ENCODE data around the gene PPP1R9B. TPM values are rescaled to one million over a fixed set of nuclear protein-coding genes. Genes with fewer than 3 reads are reported as not detected.

PPP1R9B gene
- total RNA-seq, 1 experiment from 2014 or later: 112 TPM

- Histone ChIP-seq H3K4me3 (replicated peaks in 1 of 2; ENCODE audit: low read depth in 1 of 2, low read length in 2 of 2) (no peak overlapping the region), H2AFZ (ENCODE audit: low read depth, low read length, poor library complexity, severe bottlenecking) (no peak overlapping the region), H3K36me3 (ENCODE audit: control insufficient read depth in 1 of 2, insufficient read depth in 2 of 2, low read length in 2 of 2) (peaks cover 20 to 29% of the 10 kb centered on the region in 2 experiments; a peak in 3 of 4 replicates), H3K27ac (ENCODE audit: low read depth, low read length) (no peak overlapping the region), H3K79me2 (ENCODE audit: insufficient read depth, low read length) (peaks cover 6% of the 10 kb centered on the region; the same call in 1 of the 2 replicates), H3K9me2 (ENCODE audit: insufficient read depth) (no peaks in the 10 kb centered on the region), H3K27me3 (ENCODE audit: insufficient read depth, low read length) (no peaks in the 10 kb centered on the region), H3K9ac (ENCODE audit: low read length) (no peak overlapping the region), H3K4me2 (ENCODE audit: low read length) (no peak overlapping the region), H3K4me1 (ENCODE audit: control insufficient read depth in 1 of 2, insufficient read depth in 2 of 2, low read length in 2 of 2) (peaks cover 12 to 38% of the 10 kb centered on the region in 2 experiments), H3K9me3 (ENCODE audit: control insufficient read depth in 1 of 2, insufficient read depth in 1 of 2, low read depth in 1 of 2, low read length in 2 of 2) (no peaks in the 10 kb centered on the region), H4K20me1 (ENCODE audit: insufficient read depth) (no peaks in the 10 kb centered on the region)
- no TSS peak for BruUV-seq (replicated peaks)
- ChIA-PET RAD21 (ENCODE audit: low non-redundant PET in 1 of 2, low total read pairs in 2 of 2, uncharacterized antibody in 2 of 2, unreplicated experiment in 2 of 2) (no interaction called here), POLR2A (interaction anchor here (1.2 to 3.5 kb wide), 4 partner anchors 12 to 36 kb away, joined by 3 to 18 read pairs (median 4); partner anchors contain the start of gene ITGA3), CTCF (interaction anchor here (0.7 to 4.6 kb wide), 9 partner anchors 11 to 205 kb away, joined by 3 to 55 read pairs (median 15); no protein-coding TSS in a partner anchor)
- TF ChIP-seq SIN3A (IDR thresholded peaks at IDR 0.05; ENCODE audit: low read depth) (peak; percentile 57; the same call in 1 of the 2 replicates), RAD21 (IDR thresholded peaks at IDR 0.05; ENCODE audit: low read depth) (no peak)
- intact Hi-C loops (cut with micrococcal nuclease): no loop called here
- DNase-seq (ENCODE audit: low read depth, low spot score) (no peak), ATAC-seq (no peak)
These were observed 58.6 kb downstream of the PPP1R9B start for GRCh38 chr17:50091918-50092285.

DNA sequence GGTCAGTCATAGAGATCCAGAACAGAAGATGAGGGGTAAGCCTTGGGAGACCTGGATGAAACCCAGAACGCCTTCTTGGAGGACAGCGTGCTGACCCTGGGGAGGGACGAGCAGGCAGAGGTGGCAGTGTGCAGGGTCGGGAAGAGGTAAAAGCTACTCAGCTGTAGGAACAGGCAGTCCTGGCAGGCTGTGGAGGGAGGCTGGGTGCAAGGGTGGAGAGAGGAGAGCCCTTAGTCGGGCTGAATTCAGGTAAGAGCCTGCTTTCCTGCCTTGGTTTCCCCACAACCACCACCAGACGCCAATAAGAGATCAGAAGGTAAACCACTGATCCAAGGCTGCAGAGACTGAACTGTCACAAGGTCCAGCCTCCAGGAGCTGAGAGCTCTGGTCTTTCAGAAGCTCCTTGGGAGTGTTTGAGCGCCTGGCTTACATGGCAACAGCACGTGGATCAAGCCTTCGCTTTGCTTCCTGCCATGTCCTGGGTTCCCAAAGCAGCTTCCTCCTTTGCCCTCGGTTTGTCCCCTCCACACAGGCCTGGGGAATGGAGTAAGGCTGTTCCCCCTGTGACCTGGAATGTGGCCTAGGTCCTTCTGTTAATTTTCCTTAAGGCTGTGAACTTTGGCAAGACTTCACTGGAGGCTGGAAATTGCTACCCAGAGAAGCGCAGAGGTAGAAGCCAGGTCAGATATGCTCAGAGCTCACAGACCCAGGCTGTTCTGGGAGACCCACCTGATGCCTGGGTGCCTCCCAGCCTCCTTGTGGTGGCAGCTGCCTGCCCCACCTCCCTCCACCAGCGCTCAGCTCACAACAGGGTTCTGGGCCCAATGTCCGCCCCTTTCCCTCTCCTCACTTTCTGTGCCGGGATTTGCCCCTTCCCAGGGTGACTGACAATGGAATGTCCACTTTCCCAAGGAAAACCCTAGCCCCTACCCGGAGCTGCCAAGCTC, 59.2 kb downstream of the PPP1R9B start:
- ChIA-PET CTCF (interaction anchor here (0.8 to 4.6 kb wide), 7 partner anchors 13 to 94 kb away, joined by 3 to 55 read pairs (median 6); no protein-coding TSS in a partner anchor), RAD21 (ENCODE audit: low non-redundant PET in 1 of 2, low total read pairs in 2 of 2, uncharacterized antibody in 2 of 2, unreplicated experiment in 2 of 2) (no interaction called here), POLR2A (interaction anchor here (1.2 to 3.5 kb wide), 4 partner anchors 11 to 36 kb away, joined by 3 to 18 read pairs (median 4); partner anchors contain the start of gene ITGA3)
- peaks cover 6% of the 10 kb centered on the region; the same call in 1 of the 2 replicates for H3K79me2 ChIP-seq (ENCODE audit: insufficient read depth, low read length)
- H3K9me2 ChIP-seq (ENCODE audit: insufficient read depth): no peaks in the 10 kb centered on the region
- no peak overlapping the region for H3K4me3 ChIP-seq (replicated peaks in 1 of 2; ENCODE audit: low read depth in 1 of 2, low read length in 2 of 2)
- peaks cover 20 to 29% of the 10 kb centered on the region in 2 experiments; a peak in 3 of 4 replicates for H3K36me3 ChIP-seq (ENCODE audit: control insufficient read depth in 1 of 2, insufficient read depth in 2 of 2, low read length in 2 of 2)
- H4K20me1 ChIP-seq (ENCODE audit: insufficient read depth): no peaks in the 10 kb centered on the region
- no TSS peak for BruUV-seq (replicated peaks)
- no peaks in the 10 kb centered on the region for H3K27me3 ChIP-seq (ENCODE audit: insufficient read depth, low read length)
- no peaks in the 10 kb centered on the region for H3K9me3 ChIP-seq (ENCODE audit: control insufficient read depth in 1 of 2, insufficient read depth in 1 of 2, low read depth in 1 of 2, low read length in 2 of 2)
- no peak overlapping the region for H3K4me2 ChIP-seq (ENCODE audit: low read length)
- no peak overlapping the region for H2AFZ ChIP-seq (ENCODE audit: low read depth, low read length, poor library complexity, severe bottlenecking)
- no peak for ATAC-seq
- intact Hi-C loops (cut with micrococcal nuclease): no loop called here
- TF ChIP-seq FOSL1 (IDR thresholded peaks at IDR 0.05; ENCODE audit: low read depth) (no peak), JUND (IDR thresholded peaks at IDR 0.05) (0 out of 2 replicates have a peak, but pooled peaks have one; percentile 2), POLR2AphosphoS5 (IDR thresholded peaks at IDR 0.05; ENCODE audit: low read depth, low read length) (peak; percentile 85), ZFX (IDR thresholded peaks at IDR 0.05) (no peak), SIN3A (IDR thresholded peaks at IDR 0.05; ENCODE audit: low read depth) (peak; percentile 40)
- H3K9ac ChIP-seq (ENCODE audit: low read length): no peak overlapping the region
- H3K4me1 ChIP-seq (ENCODE audit: control insufficient read depth in 1 of 2, insufficient read depth in 2 of 2, low read length in 2 of 2): peaks cover 11 to 35% of the 10 kb centered on the region in 2 experiments
- no peak overlapping the region for H3K27ac ChIP-seq (ENCODE audit: low read depth, low read length)
- DNase-seq (ENCODE audit: low read depth, low spot score): no peak

Measured in HCT116 (cell line).